Nephron progenitor cell (in vitro differentiated cells): Measurements from ENCODE around the gene HEBP1.
A peak's percentile ranks its signal among the peaks of the same experiment; 100 is the strongest.

Experiments
- DNase-seq: peaks from one replicate; pipeline ENCODE4 v3.0.0; 2021
- H3K27ac Mint-ChIP-seq: 2 replicates; pipeline ENCODE4 v1.8.0; 2021; ENCODE audit warnings: mild to moderate bottlenecking, moderate library complexity, mixed read lengths
- H3K27me3 Mint-ChIP-seq: 2 replicates; pipeline ENCODE4 v1.8.0; 2021; ENCODE audit warnings: mild to moderate bottlenecking, low read depth, mixed read lengths; ENCODE audit not compliant: poor library complexity
- H3K36me3 Mint-ChIP-seq: 2 replicates; pipeline ENCODE4 v1.8.0; 2021; ENCODE audit warnings: low read depth, mixed read lengths
- H3K4me1 Mint-ChIP-seq: 2 replicates; pipeline ENCODE4 v1.8.0; 2021; ENCODE audit warnings: mixed read lengths
- H3K4me3 Mint-ChIP-seq: 2 replicates; pipeline ENCODE4 v1.8.0; 2021; ENCODE audit warnings: mild to moderate bottlenecking, moderate library complexity, mixed read lengths
- H3K9me3 Mint-ChIP-seq: 2 replicates; pipeline ENCODE4 v1.8.0; 2021; ENCODE audit warnings: mild to moderate bottlenecking, moderate library complexity, mixed read lengths
- TF ChIP-seq, protein P1 (sequence below): fragments of 200-600 bp; sonication (generic); IDR thresholded peaks from 2 replicates; pipeline ENCODE4 v1.5.0; 2021; ENCODE audit warnings: antibody characterized with exemption

Gene HEBP1

GRCh38 chr12:12941450-12942350 lies 58.4 kb downstream of the HEBP1 start:
- Mint-ChIP-seq H3K9me3 (no peaks in the 10 kb centered on the region), H3K4me1 (peaks cover 7% of the 10 kb centered on the region), H3K4me3 (no peak overlapping the region), H3K27me3 (peaks cover 11% of the 10 kb centered on the region), H3K27ac (peak overlapping the region; percentile 41), H3K36me3 (no peaks in the 10 kb centered on the region)
- TF ChIP-seq, protein P1, sequence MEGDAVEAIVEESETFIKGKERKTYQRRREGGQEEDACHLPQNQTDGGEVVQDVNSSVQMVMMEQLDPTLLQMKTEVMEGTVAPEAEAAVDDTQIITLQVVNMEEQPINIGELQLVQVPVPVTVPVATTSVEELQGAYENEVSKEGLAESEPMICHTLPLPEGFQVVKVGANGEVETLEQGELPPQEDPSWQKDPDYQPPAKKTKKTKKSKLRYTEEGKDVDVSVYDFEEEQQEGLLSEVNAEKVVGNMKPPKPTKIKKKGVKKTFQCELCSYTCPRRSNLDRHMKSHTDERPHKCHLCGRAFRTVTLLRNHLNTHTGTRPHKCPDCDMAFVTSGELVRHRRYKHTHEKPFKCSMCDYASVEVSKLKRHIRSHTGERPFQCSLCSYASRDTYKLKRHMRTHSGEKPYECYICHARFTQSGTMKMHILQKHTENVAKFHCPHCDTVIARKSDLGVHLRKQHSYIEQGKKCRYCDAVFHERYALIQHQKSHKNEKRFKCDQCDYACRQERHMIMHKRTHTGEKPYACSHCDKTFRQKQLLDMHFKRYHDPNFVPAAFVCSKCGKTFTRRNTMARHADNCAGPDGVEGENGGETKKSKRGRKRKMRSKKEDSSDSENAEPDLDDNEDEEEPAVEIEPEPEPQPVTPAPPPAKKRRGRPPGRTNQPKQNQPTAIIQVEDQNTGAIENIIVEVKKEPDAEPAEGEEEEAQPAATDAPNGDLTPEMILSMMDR = no peak
- no peak for DNase-seq

DNA sequence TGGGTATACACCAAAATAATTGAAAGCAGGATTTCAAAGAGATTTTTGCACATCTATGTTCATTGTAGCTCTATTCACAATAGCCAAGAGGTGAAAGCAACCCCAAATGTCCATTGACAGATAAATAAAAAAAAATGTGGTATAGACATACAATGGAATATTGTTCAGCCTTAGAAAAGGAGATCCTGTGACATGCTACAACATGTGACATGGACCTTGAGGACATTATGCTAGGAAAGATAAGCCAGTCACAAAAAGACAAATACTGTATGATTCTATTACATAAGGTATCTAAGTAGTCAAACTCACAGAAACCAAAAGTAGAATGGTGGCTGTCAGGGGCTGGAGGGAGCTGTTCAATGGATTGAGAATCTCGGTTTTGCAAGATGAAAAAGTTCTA lies 60.2 kb downstream of the HEBP1 start:
- Mint-ChIP-seq H3K9me3 (no peaks in the 10 kb centered on the region), H3K27me3 (peaks cover 8% of the 10 kb centered on the region), H3K4me1 (peaks cover 7% of the 10 kb centered on the region), H3K4me3 (no peak overlapping the region), H3K27ac (no peak overlapping the region), H3K36me3 (no peaks in the 10 kb centered on the region)
- TF ChIP-seq, protein P1 = no peak
- DNase-seq = no peak

- peaks cover 19% of the 10 kb centered on the region for H3K4me1 Mint-ChIP-seq
- no peak for DNase-seq
- no peak overlapping the region for H3K4me3 Mint-ChIP-seq
- no peaks in the 10 kb centered on the region for H3K36me3 Mint-ChIP-seq
- peaks cover 3% of the 10 kb centered on the region for H3K27me3 Mint-ChIP-seq
- H3K27ac Mint-ChIP-seq = no peak overlapping the region
- TF ChIP-seq, protein P1 = no peak
- no peaks in the 10 kb centered on the region for H3K9me3 Mint-ChIP-seq
Measured at GRCh38 chr12:12938541-12938940, 61.5 kb downstream of the HEBP1 start.

DNA sequence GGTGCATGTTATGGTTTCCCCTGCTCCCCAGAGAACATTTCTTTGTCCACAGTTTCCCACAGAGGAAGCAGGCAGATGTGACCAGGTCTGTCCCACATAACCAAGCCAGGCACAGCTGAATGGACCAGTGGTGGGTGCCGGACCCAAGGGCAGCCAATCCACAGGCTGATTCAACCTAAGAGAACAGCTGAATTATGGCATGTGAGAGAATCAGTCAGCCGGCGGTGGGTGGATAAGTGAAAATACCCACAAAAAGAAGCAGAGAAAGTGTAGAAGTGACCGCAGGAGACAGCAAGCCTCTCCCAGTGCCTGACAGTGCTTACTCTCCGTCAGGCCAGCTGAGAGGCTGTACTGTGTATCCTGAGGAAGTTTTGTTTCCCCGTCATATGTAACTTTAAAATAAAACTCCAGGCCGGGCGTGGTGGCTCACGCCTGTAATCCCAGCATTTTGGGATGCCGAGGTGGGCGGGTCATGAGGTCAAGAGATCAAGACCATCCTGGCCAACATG lies 63.0 kb downstream of the HEBP1 start:
- no peaks in the 10 kb centered on the region for H3K9me3 Mint-ChIP-seq
- DNase-seq = no peak
- no peak overlapping the region for H3K27ac Mint-ChIP-seq
- TF ChIP-seq, protein P1 = no peak
- no peaks in the 10 kb centered on the region for H3K36me3 Mint-ChIP-seq
- H3K4me3 Mint-ChIP-seq = no peak overlapping the region
- H3K4me1 Mint-ChIP-seq = peaks cover 20% of the 10 kb centered on the region
- H3K27me3 Mint-ChIP-seq = peaks cover 3% of the 10 kb centered on the region

GRCh38 chr12:12934556-12934955 lies 65.5 kb downstream of the HEBP1 start:
- H3K27ac Mint-ChIP-seq = no peak overlapping the region
- peaks cover 20% of the 10 kb centered on the region for H3K4me1 Mint-ChIP-seq
- peaks cover 12% of the 10 kb centered on the region for H3K9me3 Mint-ChIP-seq
- peaks cover 3% of the 10 kb centered on the region for H3K27me3 Mint-ChIP-seq
- DNase-seq = no peak
- no peak overlapping the region for H3K4me3 Mint-ChIP-seq
- TF ChIP-seq, protein P1 = no peak
- H3K36me3 Mint-ChIP-seq = peaks cover 6% of the 10 kb centered on the region

DNA sequence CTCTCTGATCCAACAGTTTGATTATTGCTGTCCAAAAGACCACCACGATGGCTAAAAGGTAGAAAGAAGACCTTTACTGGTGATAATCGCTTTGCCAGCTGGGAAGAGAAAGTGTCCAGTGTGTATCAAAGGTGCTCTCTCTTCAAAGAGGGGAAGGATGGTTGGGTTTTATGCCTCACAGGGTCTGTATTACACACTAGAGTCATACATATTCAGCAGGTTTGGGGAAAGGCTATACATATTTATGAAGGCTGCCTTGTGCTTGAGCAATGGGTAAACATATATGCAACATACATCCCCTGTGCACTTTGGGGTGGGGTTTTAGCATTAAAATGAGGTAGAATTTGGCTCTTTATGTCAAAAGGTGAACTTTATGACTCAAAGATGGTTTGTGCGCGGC lies 66.3 kb downstream of the HEBP1 start:
- TF ChIP-seq, protein P1 = no peak
- Mint-ChIP-seq H3K27me3 (peaks cover 3% of the 10 kb centered on the region), H3K4me1 (peaks cover 13% of the 10 kb centered on the region), H3K4me3 (no peak overlapping the region), H3K36me3 (peaks cover 6% of the 10 kb centered on the region), H3K27ac (no peak overlapping the region), H3K9me3 (peaks cover 12% of the 10 kb centered on the region)
- no peak for DNase-seq
